ENCODE results near the gene TOGARAM2. TPM values are rescaled to one million over a fixed set of nuclear protein-coding genes. Genes with fewer than 3 reads are reported as not detected.
"Not testable (repeated sequence)": the region's sequence is repeated elsewhere in the genome, so short reads cannot be mapped to it uniquely, and the experiment has no call there.

Gene TOGARAM2
- total RNA-seq, 2 experiments from 2014 or later, result 1.2 to 2.0 TPM

DNA sequence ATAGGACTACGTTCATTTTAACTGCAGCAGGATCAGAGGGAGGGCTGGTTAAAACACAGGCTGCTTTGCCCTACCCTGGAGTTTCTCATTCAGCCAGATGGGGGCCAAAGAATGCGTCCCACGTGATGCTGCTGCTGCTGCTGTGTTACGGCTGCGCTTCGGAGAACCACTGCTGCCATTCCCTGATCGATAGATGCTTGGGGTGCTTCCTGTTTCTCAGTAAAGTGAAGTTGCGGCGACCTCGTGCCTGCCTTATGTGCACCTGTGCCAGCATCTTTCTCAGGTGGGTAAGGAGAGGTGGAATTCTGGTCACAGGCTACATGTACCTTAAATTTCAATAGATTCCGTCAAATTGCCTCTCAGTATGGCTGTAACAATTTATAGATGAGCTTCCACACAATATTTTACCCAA lies 24.7 kb upstream of the TOGARAM2 start:
- Mint-ChIP-seq H3K4me3 (no peak overlapping the region), H3K4me1 (ENCODE audit: low read depth) (peaks cover 3% of the 10 kb centered on the region), H3K9me3 (no peaks in the 10 kb centered on the region), H3K27me3 (ENCODE audit: low read depth) (no peaks in the 10 kb centered on the region), H3K27ac (no peak overlapping the region), H3K36me3 (ENCODE audit: low read depth) (no peaks in the 10 kb centered on the region)
- intact Hi-C loops (cut with micrococcal nuclease), result no loop called here
- peak; percentile 37 for DNase-seq
- CTCF ChIA-PET, result interaction anchor here (0.9 to 1.4 kb wide), 3 partner anchors 136 to 241 kb away, joined by 3 to 4 read pairs (median 3); no protein-coding TSS in a partner anchor

DNA sequence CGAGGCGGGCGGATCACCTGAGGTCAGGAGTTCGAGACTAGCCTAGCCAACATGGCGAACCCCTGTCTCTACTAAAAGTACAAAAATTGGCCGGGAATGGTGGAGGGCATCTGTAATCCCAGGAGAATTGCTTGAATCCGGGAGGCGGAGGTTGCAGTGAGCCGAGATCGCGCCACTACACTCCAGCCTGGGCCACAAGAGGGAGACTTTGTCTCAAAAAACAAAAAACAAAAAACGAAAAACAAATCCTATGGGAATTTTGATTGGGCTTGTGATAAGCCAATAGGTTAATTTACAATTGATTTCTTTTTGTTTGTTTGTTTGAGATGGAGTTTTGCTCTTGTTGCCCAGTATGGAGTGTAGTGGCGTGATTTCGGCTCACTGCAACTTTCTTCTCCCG lies 24.2 kb upstream of the TOGARAM2 start:
- intact Hi-C loops (cut with micrococcal nuclease), result no loop called here
- Mint-ChIP-seq H3K9me3 (no peaks in the 10 kb centered on the region), H3K27ac (no peak overlapping the region), H3K27me3 (ENCODE audit: low read depth) (no peaks in the 10 kb centered on the region), H3K4me3 (no peak overlapping the region), H3K36me3 (ENCODE audit: low read depth) (no peaks in the 10 kb centered on the region), H3K4me1 (ENCODE audit: low read depth) (peaks cover 3% of the 10 kb centered on the region)
- DNase-seq, result no peak
- CTCF ChIA-PET, result interaction anchor here (1.4 kb wide), 1 partner anchor 239 kb away, joined by 3 read pairs; no protein-coding TSS in a partner anchor

- Mint-ChIP-seq H3K36me3 (ENCODE audit: low read depth) (no peaks in the 10 kb centered on the region), H3K4me1 (ENCODE audit: low read depth) (no peaks in the 10 kb centered on the region), H3K27me3 (ENCODE audit: low read depth) (no peaks in the 10 kb centered on the region), H3K4me3 (no peak overlapping the region), H3K27ac (no peak overlapping the region), H3K9me3 (no peaks in the 10 kb centered on the region)
- intact Hi-C loops (cut with micrococcal nuclease), result loop anchor here (1.0 to 2.0 kb wide), 4 partner anchors 57 to 1114 kb away; no protein-coding TSS in a partner anchor
- DNase-seq, result peak; percentile 39
- CTCF ChIA-PET, result interaction anchor here (0.6 to 1.5 kb wide), 12 partner anchors 9 to 244 kb away, joined by 3 to 6 read pairs (median 4); no protein-coding TSS in a partner anchor
These were observed 22.4 kb upstream of the TOGARAM2 start for GRCh38 chr2:28958689-28959088.

- intact Hi-C loops (cut with micrococcal nuclease), result no loop called here
- no peaks in the 10 kb centered on the region for H3K4me1 Mint-ChIP-seq (ENCODE audit: low read depth)
These were observed 20.7 kb upstream of the TOGARAM2 start for GRCh38 chr2:28960401-28960800.

GRCh38 chr2:28962505-28962904 lies 18.6 kb upstream of the TOGARAM2 start:
- no peaks in the 10 kb centered on the region for H3K36me3 Mint-ChIP-seq (ENCODE audit: low read depth)
- no peaks in the 10 kb centered on the region for H3K27me3 Mint-ChIP-seq (ENCODE audit: low read depth)
- H3K9me3 Mint-ChIP-seq, result no peaks in the 10 kb centered on the region
- no peak overlapping the region for H3K27ac Mint-ChIP-seq
- no peak for DNase-seq
- no peak overlapping the region for H3K4me3 Mint-ChIP-seq
- intact Hi-C loops (cut with micrococcal nuclease), result no loop called here
- no peaks in the 10 kb centered on the region for H3K4me1 Mint-ChIP-seq (ENCODE audit: low read depth)
- CTCF ChIA-PET, result no interaction called here

More at GRCh38 chr2:28960401-28960800, 20.7 kb upstream of the TOGARAM2 start:
- H3K9me3 Mint-ChIP-seq, result no peaks in the 10 kb centered on the region
- H3K36me3 Mint-ChIP-seq (ENCODE audit: low read depth), result no peaks in the 10 kb centered on the region
- no peak overlapping the region for H3K27ac Mint-ChIP-seq
- no peaks in the 10 kb centered on the region for H3K27me3 Mint-ChIP-seq (ENCODE audit: low read depth)
- H3K4me3 Mint-ChIP-seq, result no peak overlapping the region
- DNase-seq, result no peak
- CTCF ChIA-PET, result interaction anchor here (0.8 to 1.1 kb wide), 2 partner anchors 52 to 129 kb away, joined by 3 read pairs; no protein-coding TSS in a partner anchor

- DNase-seq, result no peak
- intact Hi-C loops (cut with micrococcal nuclease), result no loop called here
- CTCF ChIA-PET, result no interaction called here
- peaks cover 7% of the 10 kb centered on the region for H3K4me1 Mint-ChIP-seq (ENCODE audit: low read depth)
- H3K27ac Mint-ChIP-seq, result no peak overlapping the region
- H3K36me3 Mint-ChIP-seq (ENCODE audit: low read depth), result no peaks in the 10 kb centered on the region
- H3K4me3 Mint-ChIP-seq, result no peak overlapping the region
- H3K9me3 Mint-ChIP-seq, result peaks cover 1% of the 10 kb centered on the region
- H3K27me3 Mint-ChIP-seq (ENCODE audit: low read depth), result no peaks in the 10 kb centered on the region
These were observed 10.5 kb upstream of the TOGARAM2 start for GRCh38 chr2:28970464-28971160.

DNA sequence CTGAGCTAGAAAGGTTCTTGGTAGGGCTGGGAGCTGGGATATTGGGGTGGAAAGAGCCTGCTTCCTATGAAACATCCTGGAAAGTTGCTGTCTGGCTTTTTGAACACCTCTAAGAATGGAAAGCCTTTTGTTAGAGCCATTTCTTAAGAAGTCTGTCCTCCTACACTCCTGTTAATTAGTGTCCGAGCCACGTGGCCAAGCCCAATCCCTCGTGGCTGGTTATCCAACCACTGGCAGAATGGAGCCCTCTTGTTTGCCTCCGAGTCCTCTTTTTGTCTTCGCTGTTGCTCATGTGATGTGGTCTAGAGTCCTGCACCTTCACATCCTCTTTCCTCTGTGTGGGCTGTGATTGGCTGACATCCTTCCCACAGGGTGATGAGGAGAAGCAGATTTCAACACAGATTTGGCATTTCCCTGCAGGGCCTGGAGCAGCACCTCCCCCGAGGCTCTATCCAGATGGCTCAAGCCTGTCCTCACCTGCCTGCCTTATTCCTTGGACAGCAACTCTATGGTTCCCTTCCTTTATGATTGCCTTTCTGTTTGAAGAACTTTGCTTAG lies 8.2 kb upstream of the TOGARAM2 start:
- Mint-ChIP-seq H3K9me3 (peaks cover 1% of the 10 kb centered on the region), H3K27ac (no peak overlapping the region), H3K36me3 (ENCODE audit: low read depth) (no peaks in the 10 kb centered on the region), H3K4me1 (ENCODE audit: low read depth) (peaks cover 7% of the 10 kb centered on the region), H3K27me3 (ENCODE audit: low read depth) (no peaks in the 10 kb centered on the region), H3K4me3 (no peak overlapping the region)
- CTCF ChIA-PET, result no interaction called here
- peak; percentile 13 for DNase-seq
- intact Hi-C loops (cut with micrococcal nuclease), result no loop called here

- CTCF ChIA-PET, result no interaction called here
- H3K36me3 Mint-ChIP-seq (ENCODE audit: low read depth), result no peaks in the 10 kb centered on the region
- peaks cover 7% of the 10 kb centered on the region for H3K4me1 Mint-ChIP-seq (ENCODE audit: low read depth)
- no peak for DNase-seq
- intact Hi-C loops (cut with micrococcal nuclease), result no loop called here
- no peak overlapping the region for H3K27ac Mint-ChIP-seq
- H3K4me3 Mint-ChIP-seq, result no peak overlapping the region
- peaks cover 1% of the 10 kb centered on the region for H3K9me3 Mint-ChIP-seq
- no peaks in the 10 kb centered on the region for H3K27me3 Mint-ChIP-seq (ENCODE audit: low read depth)
These were observed 6.8 kb upstream of the TOGARAM2 start for GRCh38 chr2:28974252-28974651.

GRCh38 chr2:28975671-28976070 lies 5.4 kb upstream of the TOGARAM2 start:
- H3K27ac Mint-ChIP-seq, result no peak overlapping the region
- peaks cover 1% of the 10 kb centered on the region for H3K9me3 Mint-ChIP-seq
- DNase-seq, result no peak
- CTCF ChIA-PET, result interaction anchor here (0.6 kb wide), 1 partner anchor 110 kb away, joined by 3 read pairs; no protein-coding TSS in a partner anchor
- H3K4me3 Mint-ChIP-seq, result no peak overlapping the region
- intact Hi-C loops (cut with micrococcal nuclease), result no loop called here
- H3K27me3 Mint-ChIP-seq (ENCODE audit: low read depth), result no peaks in the 10 kb centered on the region
- peaks cover 7% of the 10 kb centered on the region for H3K4me1 Mint-ChIP-seq (ENCODE audit: low read depth)
- H3K36me3 Mint-ChIP-seq (ENCODE audit: low read depth), result no peaks in the 10 kb centered on the region

GRCh38 chr2:28976584-28976983 lies 4.5 kb upstream of the TOGARAM2 start:
- peaks cover 7% of the 10 kb centered on the region for H3K4me1 Mint-ChIP-seq (ENCODE audit: low read depth)
- DNase-seq, result no peak
- intact Hi-C loops (cut with micrococcal nuclease), result no loop called here
- CTCF ChIA-PET, result no interaction called here
- no peaks in the 10 kb centered on the region for H3K36me3 Mint-ChIP-seq (ENCODE audit: low read depth)
- no peak overlapping the region for H3K4me3 Mint-ChIP-seq
- H3K27ac Mint-ChIP-seq, result no peak overlapping the region
- H3K27me3 Mint-ChIP-seq (ENCODE audit: low read depth), result no peaks in the 10 kb centered on the region
- H3K9me3 Mint-ChIP-seq, result peaks cover 1% of the 10 kb centered on the region

DNA sequence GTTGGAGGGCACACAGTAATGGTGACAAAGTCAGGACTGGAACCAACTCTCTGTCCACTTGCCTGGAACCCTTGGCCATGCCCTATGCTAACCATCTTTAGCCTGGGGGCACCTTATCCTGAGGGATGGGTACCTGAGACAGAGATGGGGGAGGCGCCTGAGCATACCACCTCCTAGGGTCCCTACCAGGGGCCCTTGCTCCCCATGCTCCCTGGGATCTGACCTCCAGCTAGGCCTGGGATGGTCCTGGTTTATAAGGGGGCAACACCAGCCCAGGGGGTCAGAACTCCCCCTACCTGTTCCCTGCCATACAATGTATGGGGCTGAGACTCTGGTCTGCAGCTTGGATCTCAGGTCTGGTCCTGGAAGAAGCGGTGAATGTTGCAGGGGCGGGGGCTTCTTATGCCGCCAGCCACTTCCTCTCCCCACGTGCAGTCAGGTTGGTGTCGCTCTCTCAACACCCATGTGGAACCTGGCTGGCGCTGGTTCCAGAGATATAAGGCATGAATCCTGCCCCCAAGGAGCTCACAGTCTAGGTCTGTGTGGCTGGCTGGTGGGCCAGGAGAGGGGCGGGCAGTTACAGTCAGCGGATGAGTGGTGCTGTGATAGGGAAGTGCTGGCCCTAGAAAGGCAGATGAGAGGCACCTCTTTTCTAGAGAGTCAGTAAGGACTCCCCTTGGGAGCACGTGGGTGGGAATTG lies 3.8 kb upstream of the TOGARAM2 start:
- no peak overlapping the region for H3K4me3 Mint-ChIP-seq
- H3K27ac Mint-ChIP-seq, result no peak overlapping the region
- no peak for DNase-seq
- peaks cover 7% of the 10 kb centered on the region for H3K4me1 Mint-ChIP-seq (ENCODE audit: low read depth)
- H3K9me3 Mint-ChIP-seq, result peaks cover 1% of the 10 kb centered on the region
- intact Hi-C loops (cut with micrococcal nuclease), result no loop called here
- CTCF ChIA-PET, result no interaction called here
- no peaks in the 10 kb centered on the region for H3K27me3 Mint-ChIP-seq (ENCODE audit: low read depth)
- no peaks in the 10 kb centered on the region for H3K36me3 Mint-ChIP-seq (ENCODE audit: low read depth)

- intact Hi-C loops (cut with micrococcal nuclease); H3K4me1 Mint-ChIP-seq (ENCODE audit: low read depth); H3K27ac Mint-ChIP-seq; H3K9me3 Mint-ChIP-seq; H3K4me3 Mint-ChIP-seq; H3K27me3 Mint-ChIP-seq (ENCODE audit: low read depth); CTCF ChIA-PET; H3K36me3 Mint-ChIP-seq (ENCODE audit: low read depth); DNase-seq: not testable (repeated sequence)
These were observed 3.1 kb upstream of the TOGARAM2 start for GRCh38 chr2:28978001-28978400.

Data from activated naive CD4-positive, alpha-beta T cell treated with anti-CD3 and anti-CD28 coated beads for 36 hours (primary cell).